ENCODE data around the gene CAMTA2. TPM values are rescaled to one million over a fixed set of nuclear protein-coding genes. Genes with fewer than 3 reads are reported as not detected.
A peak's percentile ranks its signal among the peaks of the same experiment; 100 is the strongest.
"Not testable (repeated sequence)": the region's sequence is repeated elsewhere in the genome, so short reads cannot be mapped to it uniquely, and the experiment has no call there.

The CAMTA2 gene
- total RNA-seq, 1 experiment from 2014 or later, result 126 TPM

GRCh38 chr17:5034063-5034462 lies 46.6 kb upstream of the CAMTA2 start:
- intact Hi-C loops (cut with micrococcal nuclease), result no loop called here
- Mint-ChIP-seq H3K4me3 (ENCODE audit: unreplicated experiment) (no peak overlapping the region), H3K27me3 (ENCODE audit: insufficient read depth, unreplicated experiment) (no peaks in the 10 kb centered on the region), H3K36me3 (ENCODE audit: insufficient read depth, unreplicated experiment) (peaks cover 6% of the 10 kb centered on the region), H3K27ac (ENCODE audit: low read depth, unreplicated experiment) (no peak overlapping the region), H3K9me3 (ENCODE audit: unreplicated experiment) (no peaks in the 10 kb centered on the region), H3K4me1 (ENCODE audit: insufficient read depth, unreplicated experiment) (peaks cover 5% of the 10 kb centered on the region)
- TF ChIP-seq CTCF (IDR thresholded peaks at IDR 0.05; ENCODE audit: unreplicated experiment), result no peak
- BruUV-seq (replicated peaks), result no TSS peak
- DNase-seq (ENCODE audit: unreplicated experiment), result no peak
- POLR2A ChIA-PET, result no interaction called here
- CTCF ChIA-PET, result interaction anchor here (0.8 to 1.5 kb wide), 3 partner anchors 12 to 54 kb away, joined by 3 to 4 read pairs (median 4); no protein-coding TSS in a partner anchor

- H3K4me1 Mint-ChIP-seq (ENCODE audit: insufficient read depth, unreplicated experiment), result peaks cover 5% of the 10 kb centered on the region
- POLR2A ChIA-PET, result no interaction called here
- H3K36me3 Mint-ChIP-seq (ENCODE audit: insufficient read depth, unreplicated experiment), result peaks cover 6% of the 10 kb centered on the region
- no peaks in the 10 kb centered on the region for H3K9me3 Mint-ChIP-seq (ENCODE audit: unreplicated experiment)
- H3K4me3 Mint-ChIP-seq (ENCODE audit: unreplicated experiment), result no peak overlapping the region
- no peaks in the 10 kb centered on the region for H3K27me3 Mint-ChIP-seq (ENCODE audit: insufficient read depth, unreplicated experiment)
- no TSS peak for BruUV-seq (replicated peaks)
- intact Hi-C loops (cut with micrococcal nuclease), result no loop called here
- DNase-seq (ENCODE audit: unreplicated experiment), result no peak
- CTCF ChIA-PET, result interaction anchor here (0.9 to 1.5 kb wide), 2 partner anchors 11 to 15 kb away, joined by 3 to 4 read pairs; no protein-coding TSS in a partner anchor
- TF ChIP-seq CTCF (IDR thresholded peaks at IDR 0.05; ENCODE audit: unreplicated experiment), result no peak
- no peak overlapping the region for H3K27ac Mint-ChIP-seq (ENCODE audit: low read depth, unreplicated experiment)
Observed at GRCh38 chr17:5033352-5034015, 46.0 kb upstream of the CAMTA2 start.

GRCh38 chr17:5032865-5033264 lies 45.4 kb upstream of the CAMTA2 start:
- no peaks in the 10 kb centered on the region for H3K9me3 Mint-ChIP-seq (ENCODE audit: unreplicated experiment)
- H3K27ac Mint-ChIP-seq (ENCODE audit: low read depth, unreplicated experiment), result no peak overlapping the region
- H3K27me3 Mint-ChIP-seq (ENCODE audit: insufficient read depth, unreplicated experiment), result no peaks in the 10 kb centered on the region
- ChIA-PET POLR2A (no interaction called here), CTCF (no interaction called here)
- intact Hi-C loops (cut with micrococcal nuclease), result no loop called here
- peaks cover 6% of the 10 kb centered on the region for H3K36me3 Mint-ChIP-seq (ENCODE audit: insufficient read depth, unreplicated experiment)
- no TSS peak for BruUV-seq (replicated peaks)
- no peak for DNase-seq (ENCODE audit: unreplicated experiment)
- H3K4me1 Mint-ChIP-seq (ENCODE audit: insufficient read depth, unreplicated experiment), result peaks cover 5% of the 10 kb centered on the region
- no peak overlapping the region for H3K4me3 Mint-ChIP-seq (ENCODE audit: unreplicated experiment)
- no peak for TF ChIP-seq CTCF (IDR thresholded peaks at IDR 0.05; ENCODE audit: unreplicated experiment)

GRCh38 chr17:5031365-5032082 lies 44.0 kb upstream of the CAMTA2 start:
- no peaks in the 10 kb centered on the region for H3K27me3 Mint-ChIP-seq (ENCODE audit: insufficient read depth, unreplicated experiment)
- POLR2A ChIA-PET, result interaction anchor here (0.6 to 1.6 kb wide), 3 partner anchors 30 to 92 kb away, joined by 3 to 5 read pairs (median 3); partner anchors contain the start of genes RNF167 and SLC25A11
- intact Hi-C loops (cut with micrococcal nuclease), result loop anchor here (1.0 kb wide), 1 partner anchor 31 kb away; no protein-coding TSS in a partner anchor
- BruUV-seq (replicated peaks), result no TSS peak
- peaks cover 5% of the 10 kb centered on the region for H3K4me1 Mint-ChIP-seq (ENCODE audit: insufficient read depth, unreplicated experiment)
- DNase-seq (ENCODE audit: unreplicated experiment), result peak; percentile 78
- no peaks in the 10 kb centered on the region for H3K9me3 Mint-ChIP-seq (ENCODE audit: unreplicated experiment)
- peak; percentile 58 for TF ChIP-seq CTCF (IDR thresholded peaks at IDR 0.05; ENCODE audit: unreplicated experiment)
- CTCF ChIA-PET, result interaction anchor here (0.5 to 1.1 kb wide), 6 partner anchors 10 to 122 kb away, joined by 4 to 6 read pairs (median 4); no protein-coding TSS in a partner anchor
- peak overlapping the region; percentile 60 for H3K4me3 Mint-ChIP-seq (ENCODE audit: unreplicated experiment)
- no peak overlapping the region for H3K27ac Mint-ChIP-seq (ENCODE audit: low read depth, unreplicated experiment)
- H3K36me3 Mint-ChIP-seq (ENCODE audit: insufficient read depth, unreplicated experiment), result peaks cover 6% of the 10 kb centered on the region

- CTCF ChIA-PET, result interaction anchor here (0.7 to 1.6 kb wide), 7 partner anchors 23 to 222 kb away, joined by 3 to 16 read pairs (median 4); no protein-coding TSS in a partner anchor
- intact Hi-C loops (cut with micrococcal nuclease), result not testable (repeated sequence)
Observed at GRCh38 chr17:5030168-5030567, 42.7 kb upstream of the CAMTA2 start.

More at GRCh38 chr17:5030168-5030567, 42.7 kb upstream of the CAMTA2 start:
- DNase-seq (ENCODE audit: unreplicated experiment); H3K9me3 Mint-ChIP-seq (ENCODE audit: unreplicated experiment); H3K4me3 Mint-ChIP-seq (ENCODE audit: unreplicated experiment); H3K27ac Mint-ChIP-seq (ENCODE audit: low read depth, unreplicated experiment); H3K27me3 Mint-ChIP-seq (ENCODE audit: insufficient read depth, unreplicated experiment); BruUV-seq (replicated peaks); H3K36me3 Mint-ChIP-seq (ENCODE audit: insufficient read depth, unreplicated experiment): not testable (repeated sequence)
- H3K4me1 Mint-ChIP-seq (ENCODE audit: insufficient read depth, unreplicated experiment), result peaks cover 13% of the 10 kb centered on the region
- POLR2A ChIA-PET, result interaction anchor here (1.6 kb wide), 1 partner anchor 90 kb away, joined by 5 read pairs; the partner anchor contains the start of genes RNF167 and SLC25A11
